HT-29 (cell line): Measurements from ENCODE around the gene RICTOR. TPM values are rescaled to one million over a fixed set of nuclear protein-coding genes. Genes with fewer than 3 reads are reported as not detected.

Source experiments
- DNase-seq: peaks from one replicate; pipeline ENCODE4 v3.0.0-alpha.2; 2015; ENCODE audit warnings: low spot score
- total RNA-seq: library from RNA; depleted of rRNA; stranded (reverse); fragments of >200 nt; shearing (Covaris generic); gene quantifications from 2 replicates; pipeline ENCODE4 v1.2.3, GENCODE V29; 2014; rRNA removed

RICTOR gene, protein sequence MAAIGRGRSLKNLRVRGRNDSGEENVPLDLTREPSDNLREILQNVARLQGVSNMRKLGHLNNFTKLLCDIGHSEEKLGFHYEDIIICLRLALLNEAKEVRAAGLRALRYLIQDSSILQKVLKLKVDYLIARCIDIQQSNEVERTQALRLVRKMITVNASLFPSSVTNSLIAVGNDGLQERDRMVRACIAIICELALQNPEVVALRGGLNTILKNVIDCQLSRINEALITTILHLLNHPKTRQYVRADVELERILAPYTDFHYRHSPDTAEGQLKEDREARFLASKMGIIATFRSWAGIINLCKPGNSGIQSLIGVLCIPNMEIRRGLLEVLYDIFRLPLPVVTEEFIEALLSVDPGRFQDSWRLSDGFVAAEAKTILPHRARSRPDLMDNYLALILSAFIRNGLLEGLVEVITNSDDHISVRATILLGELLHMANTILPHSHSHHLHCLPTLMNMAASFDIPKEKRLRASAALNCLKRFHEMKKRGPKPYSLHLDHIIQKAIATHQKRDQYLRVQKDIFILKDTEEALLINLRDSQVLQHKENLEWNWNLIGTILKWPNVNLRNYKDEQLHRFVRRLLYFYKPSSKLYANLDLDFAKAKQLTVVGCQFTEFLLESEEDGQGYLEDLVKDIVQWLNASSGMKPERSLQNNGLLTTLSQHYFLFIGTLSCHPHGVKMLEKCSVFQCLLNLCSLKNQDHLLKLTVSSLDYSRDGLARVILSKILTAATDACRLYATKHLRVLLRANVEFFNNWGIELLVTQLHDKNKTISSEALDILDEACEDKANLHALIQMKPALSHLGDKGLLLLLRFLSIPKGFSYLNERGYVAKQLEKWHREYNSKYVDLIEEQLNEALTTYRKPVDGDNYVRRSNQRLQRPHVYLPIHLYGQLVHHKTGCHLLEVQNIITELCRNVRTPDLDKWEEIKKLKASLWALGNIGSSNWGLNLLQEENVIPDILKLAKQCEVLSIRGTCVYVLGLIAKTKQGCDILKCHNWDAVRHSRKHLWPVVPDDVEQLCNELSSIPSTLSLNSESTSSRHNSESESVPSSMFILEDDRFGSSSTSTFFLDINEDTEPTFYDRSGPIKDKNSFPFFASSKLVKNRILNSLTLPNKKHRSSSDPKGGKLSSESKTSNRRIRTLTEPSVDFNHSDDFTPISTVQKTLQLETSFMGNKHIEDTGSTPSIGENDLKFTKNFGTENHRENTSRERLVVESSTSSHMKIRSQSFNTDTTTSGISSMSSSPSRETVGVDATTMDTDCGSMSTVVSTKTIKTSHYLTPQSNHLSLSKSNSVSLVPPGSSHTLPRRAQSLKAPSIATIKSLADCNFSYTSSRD (N-terminal part only)
- total RNA-seq, result 11.3 and 12.8 TPM in 2 replicates

DNA sequence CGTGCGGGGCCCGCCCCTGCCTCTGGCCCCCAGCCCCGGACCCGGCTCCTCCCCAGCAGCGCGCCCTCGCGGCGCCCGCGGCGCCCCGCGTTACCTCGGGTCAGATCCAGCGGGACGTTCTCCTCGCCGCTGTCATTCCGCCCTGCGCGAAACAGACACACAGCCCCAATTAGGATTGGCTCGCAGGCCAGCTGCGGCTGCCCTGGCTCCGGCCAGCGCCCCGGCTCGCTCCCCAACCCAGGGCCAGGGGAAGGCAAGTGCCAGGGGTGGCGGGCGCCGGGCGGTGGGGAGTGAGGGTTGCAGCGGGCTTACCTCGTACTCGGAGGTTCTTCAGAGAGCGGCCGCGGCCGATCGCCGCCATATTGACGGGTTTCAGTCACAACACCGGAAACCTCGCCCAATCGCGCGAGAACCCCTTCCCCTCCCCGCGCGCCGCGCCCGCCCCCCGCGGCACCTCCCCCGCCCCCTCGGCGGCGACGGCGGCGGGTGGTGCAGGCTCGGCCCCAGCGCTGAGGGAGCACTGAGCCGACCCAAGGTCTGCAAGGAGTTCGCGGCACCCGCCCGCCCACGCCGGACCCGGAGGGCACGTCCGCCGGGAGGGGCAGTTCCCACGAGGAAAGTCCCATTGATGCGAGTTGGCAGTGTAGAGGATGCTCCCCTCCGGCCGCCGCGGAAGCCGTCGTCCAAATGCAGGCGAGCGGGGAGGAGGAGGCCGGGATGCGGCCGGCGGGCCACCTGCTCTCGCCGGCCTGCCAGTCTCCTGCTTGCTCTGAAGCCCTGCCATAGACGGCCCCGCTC, at the start of gene RICTOR:
Gene RICTOR (minus strand): TSS at position 383 of the 798 bp plus-strand sequence. CDS start 22 bp downstream, at position 361.
- DNase-seq, result peak; percentile 90

DNA sequence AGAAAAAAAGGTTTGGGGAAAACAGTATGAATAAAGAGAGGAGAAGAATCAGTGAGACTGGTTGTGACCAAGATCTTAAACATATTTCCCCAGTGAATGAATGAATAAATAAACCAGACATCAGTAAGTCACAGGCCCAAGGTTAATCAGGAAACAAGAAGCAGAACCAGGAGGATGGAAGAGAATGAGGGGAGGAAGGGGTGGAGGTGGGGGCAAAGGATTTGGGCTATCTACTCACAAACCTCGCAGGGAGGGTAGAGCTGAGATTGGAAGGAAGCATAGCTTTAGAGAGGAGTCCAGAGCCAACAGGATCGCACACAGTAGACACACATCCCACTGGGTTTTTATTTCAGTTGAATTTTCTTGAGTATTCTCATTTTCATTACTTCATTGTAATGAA, 47.7 kb upstream of the RICTOR start:
- DNase-seq, result no peak

- no peak for DNase-seq
Measured at GRCh38 chr5:39121315-39121714, 47.1 kb upstream of the RICTOR start.

GRCh38 chr5:39120052-39120420, 45.8 kb upstream of the RICTOR start:
- DNase-seq, result no peak

DNA sequence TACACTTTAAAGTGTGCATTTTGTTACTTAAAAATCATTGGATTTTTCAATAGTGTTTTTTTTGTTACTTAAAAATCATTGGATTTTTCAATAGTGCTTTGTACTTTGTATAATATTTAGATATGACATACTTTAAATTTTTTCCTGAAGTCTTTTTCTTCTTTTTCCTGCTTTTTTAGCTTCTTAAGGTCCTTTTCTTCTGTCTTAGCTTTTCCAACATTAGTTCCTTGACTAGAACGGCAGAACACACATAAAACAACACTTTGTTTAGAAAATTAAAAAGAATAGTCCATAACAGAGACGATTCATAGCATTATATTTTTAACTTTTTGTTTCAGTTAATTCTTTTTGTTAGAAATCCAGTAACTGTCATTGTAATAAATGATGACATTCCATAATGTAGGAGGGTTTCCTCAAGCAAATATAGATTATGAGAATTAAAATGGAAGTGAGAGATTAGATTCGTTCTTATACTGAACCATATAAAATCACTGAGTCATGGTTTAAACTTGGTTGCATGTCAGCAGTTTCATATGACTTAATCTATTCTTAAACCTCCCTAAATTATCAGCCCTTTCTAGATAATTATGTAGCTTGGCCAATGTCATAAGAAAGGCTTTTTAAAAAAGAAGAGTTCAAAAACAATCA, 45.3 kb upstream of the RICTOR start:
- no peak for DNase-seq

- no peak for DNase-seq
Measured at GRCh38 chr5:39118638-39119037, 44.4 kb upstream of the RICTOR start.

DNA sequence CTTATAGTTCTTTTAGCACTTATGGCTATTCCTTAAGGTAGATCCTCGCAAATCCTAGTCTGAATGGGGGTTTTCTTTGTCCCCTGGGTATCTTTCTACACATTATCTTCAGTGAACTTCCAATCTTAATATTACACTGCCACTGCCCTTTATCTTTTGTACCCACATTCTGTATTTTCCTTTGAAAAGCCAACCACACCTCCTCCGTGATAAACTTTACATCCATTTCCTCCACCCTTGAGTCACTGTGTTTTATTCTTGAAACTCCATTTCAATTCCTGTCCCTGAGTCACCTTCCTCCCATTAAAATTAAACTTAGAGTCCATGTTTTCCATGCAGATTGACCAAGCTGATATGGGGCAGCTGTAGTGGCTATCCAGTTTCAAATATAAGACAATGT, 43.2 kb upstream of the RICTOR start:
- no peak for DNase-seq

DNA sequence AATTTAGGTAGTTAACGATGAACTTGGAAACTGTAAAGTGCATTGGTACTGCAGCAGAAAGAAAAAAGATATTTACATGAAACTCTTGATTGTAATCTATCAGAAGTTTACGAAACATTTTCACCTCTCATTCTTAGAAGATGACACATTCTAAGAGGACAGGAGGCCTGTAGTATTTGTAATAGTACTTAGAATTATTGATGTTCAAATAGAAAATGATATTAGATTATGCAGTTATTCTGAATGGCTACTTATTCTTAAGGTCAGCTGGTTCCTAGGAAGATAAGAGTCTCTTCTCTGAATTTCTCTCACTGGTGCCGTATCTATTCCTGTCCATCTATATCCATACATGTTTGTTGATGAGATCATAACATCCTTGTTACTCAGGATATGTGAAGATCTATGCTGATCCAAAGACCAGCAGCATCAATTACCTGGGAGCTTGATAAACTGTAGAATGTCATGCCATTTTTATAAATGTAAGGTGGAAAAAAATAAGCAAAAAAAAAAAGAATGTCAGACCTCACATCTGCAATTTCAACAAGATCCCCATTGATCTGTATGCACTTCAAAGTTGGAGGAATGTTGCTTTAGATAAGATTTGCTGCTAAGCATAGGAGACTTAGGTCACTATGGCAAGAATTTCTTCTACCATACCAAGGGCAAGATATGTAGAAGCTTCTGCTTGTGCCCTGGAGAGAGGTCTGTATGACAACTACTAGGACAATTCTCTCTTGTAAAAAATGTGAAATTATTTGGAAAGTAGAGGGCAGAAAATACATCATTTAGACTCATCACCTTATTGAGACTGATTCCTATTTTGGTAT, 42.4 kb upstream of the RICTOR start:
- no peak for DNase-seq

GRCh38 chr5:39115644-39116343, 41.6 kb upstream of the RICTOR start:
- no peak for DNase-seq

GRCh38 chr5:39114155-39114554, 40.0 kb upstream of the RICTOR start:
- DNase-seq, result no peak

- DNase-seq, result no peak
Measured at GRCh38 chr5:39113354-39113953, 39.3 kb upstream of the RICTOR start.

DNA sequence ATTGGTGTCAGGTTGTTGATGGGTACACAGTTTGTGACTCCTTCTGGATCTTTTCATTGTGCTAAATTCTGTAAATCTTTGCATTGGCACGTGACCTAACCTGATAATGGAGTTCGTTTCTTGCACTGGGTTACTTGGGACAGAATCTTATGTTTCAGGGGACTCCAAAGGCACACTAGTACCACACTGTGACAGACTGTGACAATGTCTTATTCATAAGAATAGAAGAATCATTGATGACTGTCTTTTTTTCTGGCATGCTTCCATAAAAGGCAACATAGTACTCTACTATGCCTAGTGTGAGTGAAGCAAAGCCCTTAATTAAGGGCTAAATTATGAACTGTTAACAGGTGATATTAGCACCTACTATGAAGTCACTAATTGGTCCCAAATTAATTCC, 35.4 kb upstream of the RICTOR start:
- no peak for DNase-seq

DNA sequence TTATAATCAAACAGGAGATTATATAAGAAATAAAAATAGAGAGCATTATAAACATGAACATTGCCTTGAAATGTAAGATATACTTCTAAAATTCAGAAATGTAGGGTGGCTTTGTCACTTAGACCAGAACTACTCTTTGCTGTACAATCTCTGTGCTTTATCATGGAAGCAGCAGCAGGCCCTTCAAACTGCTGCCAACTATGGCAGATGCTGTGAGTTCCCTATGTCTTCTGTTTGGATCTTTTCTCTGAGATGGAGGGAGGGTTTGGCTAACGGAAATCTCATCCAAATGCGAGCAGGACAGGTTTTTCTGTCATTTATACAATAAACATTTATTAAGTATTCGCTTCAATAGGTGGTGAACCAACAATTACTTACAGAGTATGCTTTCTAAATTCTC, 34.8 kb upstream of the RICTOR start:
- DNase-seq, result no peak

GRCh38 chr5:39107350-39107749, 33.2 kb upstream of the RICTOR start:
- DNase-seq, result no peak

GRCh38 chr5:39106322-39106721, 32.1 kb upstream of the RICTOR start:
- peak; percentile 21 for DNase-seq

DNA sequence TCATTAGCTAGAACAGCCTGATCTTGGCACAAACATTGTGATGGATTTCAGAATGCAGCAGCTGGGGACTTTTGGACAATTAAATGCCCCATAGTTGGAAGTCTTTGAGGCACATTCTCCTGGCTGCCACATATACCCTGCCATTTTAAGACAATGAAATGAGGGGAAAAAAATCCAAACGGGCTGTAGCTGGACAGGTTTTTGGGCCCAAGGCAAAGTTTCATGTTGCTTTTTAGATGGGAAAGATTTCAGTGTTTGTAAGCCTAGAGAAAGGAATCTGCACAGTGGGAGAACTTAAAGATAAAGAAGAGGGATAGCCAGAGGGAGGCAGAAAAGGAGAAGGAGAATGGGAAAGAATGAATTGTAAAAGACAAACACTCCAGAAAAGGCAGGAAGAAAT, 30.0 kb upstream of the RICTOR start:
- no peak for DNase-seq

DNA sequence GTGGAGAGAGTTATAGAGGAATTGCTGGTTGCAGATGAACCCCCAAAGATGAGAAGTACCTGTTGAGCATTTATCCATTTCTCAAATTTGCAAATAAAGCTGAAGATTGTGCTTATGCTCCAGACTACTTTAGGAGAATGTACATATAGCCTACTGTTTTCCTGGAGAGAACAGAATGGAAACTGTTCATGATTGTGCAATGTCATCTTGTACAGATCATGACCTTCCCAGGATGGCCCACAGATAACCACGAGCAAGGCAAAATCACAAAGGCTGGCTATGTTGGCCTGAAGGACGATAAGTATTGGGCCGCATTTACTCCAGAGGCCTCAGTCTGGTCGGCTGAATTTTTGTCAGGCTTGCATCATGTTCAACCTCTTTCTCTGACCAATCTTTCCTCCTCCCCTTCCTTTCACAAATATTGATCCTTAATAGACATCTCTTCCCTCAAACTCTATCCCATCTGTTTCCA, 28.5 kb upstream of the RICTOR start:
- no peak for DNase-seq

- peak; percentile 69 for DNase-seq
Measured at GRCh38 chr5:39100851-39101396, 26.7 kb upstream of the RICTOR start.
